GM18951 (cell line): ENCODE measurements around the gene ZNF467.

Source experiments
- POLR2A ChIP-seq: IDR thresholded peaks from 4 replicates; pipeline ENCODE4 v1.6.1; 2011; ENCODE audit warnings: mild to moderate bottlenecking; ENCODE audit not compliant: insufficient read length, insufficient read depth; ENCODE audit errors: extremely low read depth
- in situ Hi-C: fragments of 300-500 bp; cut with MboI; formaldehyde crosslinking; loops from one replicate; pipeline ENCODE4 v1.12.0; 2022; ENCODE audit warnings: low sequenced_read_pairs, mixed read lengths, inconsistent platforms; ENCODE audit not compliant: unreplicated experiment

The ZNF467 gene

GRCh38 chr7:149743476-149744255, 29.7 kb downstream of the ZNF467 start:
- in situ Hi-C loops: no loop called here
- no peak for TF ChIP-seq POLR2A

GRCh38 chr7:149742075-149742701, 31.2 kb downstream of the ZNF467 start:
- in situ Hi-C loops: no loop called here
- TF ChIP-seq POLR2A: no peak

- in situ Hi-C loops: no loop called here
- TF ChIP-seq POLR2A: no peak
Observed at GRCh38 chr7:149741629-149742028, 31.8 kb downstream of the ZNF467 start.

- in situ Hi-C loops: no loop called here
- no peak for TF ChIP-seq POLR2A
Observed at GRCh38 chr7:149736478-149737360, 36.7 kb downstream of the ZNF467 start.

- in situ Hi-C loops: no loop called here
- no peak for TF ChIP-seq POLR2A
Observed at GRCh38 chr7:149735779-149736477, 37.5 kb downstream of the ZNF467 start.

GRCh38 chr7:149735181-149735602, 38.2 kb downstream of the ZNF467 start:
- in situ Hi-C loops: no loop called here
- no peak for TF ChIP-seq POLR2A

- no peak for TF ChIP-seq POLR2A
- in situ Hi-C loops: loop anchor here (5.0 kb wide), 1 partner anchor 62 kb away; no protein-coding TSS in a partner anchor
Observed at GRCh38 chr7:149734791-149735075, 38.7 kb downstream of the ZNF467 start.

- in situ Hi-C loops: loop anchor here (5.0 kb wide), 1 partner anchor 62 kb away; no protein-coding TSS in a partner anchor
- TF ChIP-seq POLR2A: no peak
Observed at GRCh38 chr7:149733924-149734790, 39.2 kb downstream of the ZNF467 start.

GRCh38 chr7:149733131-149733923, 40.1 kb downstream of the ZNF467 start:
- no peak for TF ChIP-seq POLR2A
- in situ Hi-C loops: loop anchor here (5.0 kb wide), 1 partner anchor 61 kb away; no protein-coding TSS in a partner anchor

- in situ Hi-C loops: loop anchor here (5.0 kb wide), 1 partner anchor 60 kb away; no protein-coding TSS in a partner anchor
- TF ChIP-seq POLR2A: no peak
Observed at GRCh38 chr7:149732611-149733010, 40.8 kb downstream of the ZNF467 start.

GRCh38 chr7:149732111-149732561, 41.3 kb downstream of the ZNF467 start:
- TF ChIP-seq POLR2A: no peak
- in situ Hi-C loops: loop anchor here (5.0 kb wide), 1 partner anchor 60 kb away; no protein-coding TSS in a partner anchor
